Stimulated activated CD8-positive, alpha-beta memory T cell treated with anti-CD3 and anti-CD28 coated beads, Interleukin-7, amount 100 ng/mL, for 4 hours (primary cell): ENCODE measurements around the gene GRID2.
"Not testable (repeated sequence)": the region's sequence is repeated elsewhere in the genome, so short reads cannot be mapped to it uniquely, and the experiment has no call there.

ENCODE experiments used
- DNase-seq, 2 donors: peaks; one replicate each; pipeline ENCODE4 v3.0.0-alpha.2; 2020; ENCODE audit warnings: low read depth in 2 of 2

The GRID2 gene

GRCh38 chr4:93313197-93313596 is 1009.4 kb downstream of the GRID2 start:
- no peak for DNase-seq

GRCh38 chr4:93317057-93317456 is 1013.3 kb downstream of the GRID2 start:
- no peak for DNase-seq

GRCh38 chr4:93317561-93317960 is 1013.8 kb downstream of the GRID2 start:
- no peak for DNase-seq

GRCh38 chr4:93319041-93319440 is 1015.3 kb downstream of the GRID2 start:
- no peak for DNase-seq

GRCh38 chr4:93320356-93320755 is 1016.6 kb downstream of the GRID2 start:
- no peak for DNase-seq

- DNase-seq, result no peak
Observed at GRCh38 chr4:93327346-93327745, 1023.6 kb downstream of the GRID2 start.

GRCh38 chr4:93334003-93334402 is 1030.2 kb downstream of the GRID2 start:
- DNase-seq, result no peak

GRCh38 chr4:93337196-93337595 is 1033.4 kb downstream of the GRID2 start:
- DNase-seq, result no peak

- DNase-seq, result no peak
Observed at GRCh38 chr4:93342738-93343137, 1039.0 kb downstream of the GRID2 start.

- DNase-seq, result no peak
Observed at GRCh38 chr4:93346840-93347239, 1043.1 kb downstream of the GRID2 start.

GRCh38 chr4:93348896-93349295 is 1045.1 kb downstream of the GRID2 start:
- no peak for DNase-seq

- DNase-seq, result no peak
Observed at GRCh38 chr4:93351846-93352245, 1048.1 kb downstream of the GRID2 start.

GRCh38 chr4:93355411-93355810 is 1051.6 kb downstream of the GRID2 start:
- DNase-seq, result no peak

GRCh38 chr4:93359586-93359985 is 1055.8 kb downstream of the GRID2 start:
- no peak for DNase-seq

- not testable (repeated sequence) for DNase-seq
Observed at GRCh38 chr4:93366169-93366755, 1062.5 kb downstream of the GRID2 start.

GRCh38 chr4:93368968-93369367 is 1065.2 kb downstream of the GRID2 start:
- no peak for DNase-seq

GRCh38 chr4:93370256-93370655 is 1066.5 kb downstream of the GRID2 start:
- no peak for DNase-seq

- no peak for DNase-seq
Observed at GRCh38 chr4:93373893-93374860, 1070.4 kb downstream of the GRID2 start.

- DNase-seq, result no peak
Observed at GRCh38 chr4:93384241-93384640, 1080.5 kb downstream of the GRID2 start.

GRCh38 chr4:93384887-93385286 is 1081.1 kb downstream of the GRID2 start:
- DNase-seq, result no peak

- no peak for DNase-seq
Observed at GRCh38 chr4:93394545-93395081, 1090.8 kb downstream of the GRID2 start.

- DNase-seq, result no peak
Observed at GRCh38 chr4:93396272-93396671, 1092.5 kb downstream of the GRID2 start.

GRCh38 chr4:93403571-93403970 is 1099.8 kb downstream of the GRID2 start:
- no peak for DNase-seq
